Thoracic aorta (tissue), 2 donors: Measurements from ENCODE around the gene APELA. TPM values are rescaled to one million over a fixed set of nuclear protein-coding genes. Genes with fewer than 3 reads are reported as not detected.
A peak's percentile ranks its signal among the peaks of the same experiment; 100 is the strongest.
"Not testable (repeated sequence)": the region's sequence is repeated elsewhere in the genome, so short reads cannot be mapped to it uniquely, and the experiment has no call there.

Experiments
- ATAC-seq: fragments of 150-250 bp; one replicate; pipeline ENCODE4 v1.8.0; 2017; ENCODE audit warnings: low read depth; ENCODE audit not compliant: insufficient number of reproducible peaks, low FRiP score
- DNase-seq: peaks from one replicate; pipeline ENCODE4 v3.0.0-alpha.2; 2020; ENCODE audit warnings: low spot score
- H3K27ac ChIP-seq, 2 donors: fragments of 200-600 bp; sonication (generic); 1 replicate in 1 of 2; 2 replicates in 1 of 2; pipeline ENCODE4 v1.5.1; 2016; ENCODE audit warnings: mild to moderate bottlenecking in 2 of 2, moderate library complexity in 2 of 2
- H3K27me3 ChIP-seq: fragments of 200-600 bp; sonication (generic); replicated peaks from 2 replicates; pipeline ENCODE4 v1.6.0; 2016; ENCODE audit warnings: mild to moderate bottlenecking; ENCODE audit not compliant: insufficient read depth
- H3K36me3 ChIP-seq: fragments of 200-600 bp; sonication (generic); one replicate; pipeline ENCODE4 v1.5.1; 2016
- H3K4me1 ChIP-seq, 2 donors: fragments of 200-600 bp; sonication (generic); 1 replicate in 1 of 2; 2 replicates in 1 of 2; pipeline versions ENCODE4 v1.5.1 to v1.6.0; 2016; ENCODE audit warnings: low read depth in 2 of 2, mild to moderate bottlenecking in 1 of 2; ENCODE audit not compliant: control insufficient read depth in 1 of 2
- H3K4me3 ChIP-seq: fragments of 200-600 bp; sonication (generic); 2 replicates; pipeline ENCODE4 v1.5.1; 2016; ENCODE audit warnings: mild to moderate bottlenecking
- H3K9me3 ChIP-seq: fragments of 200-600 bp; sonication (generic); 2 replicates; pipeline ENCODE4 v1.5.1; 2016
- total RNA-seq, 2 donors: library from RNA; depleted of rRNA; stranded (reverse); fragments of >200 nt; gene quantifications; one replicate each; pipeline versions ENCODE4 v1.1.0 to v1.2.3, GENCODE V29; 2016
- TF ChIP-seq, protein P1 (sequence below): fragments of 200-600 bp; sonication (generic); IDR thresholded peaks from one replicate; pipeline ENCODE4 v1.5.1; 2019; ENCODE audit warnings: antibody characterized with exemption

APELA gene
- total RNA-seq, 2 donors from 2014 or later = not detected

DNA sequence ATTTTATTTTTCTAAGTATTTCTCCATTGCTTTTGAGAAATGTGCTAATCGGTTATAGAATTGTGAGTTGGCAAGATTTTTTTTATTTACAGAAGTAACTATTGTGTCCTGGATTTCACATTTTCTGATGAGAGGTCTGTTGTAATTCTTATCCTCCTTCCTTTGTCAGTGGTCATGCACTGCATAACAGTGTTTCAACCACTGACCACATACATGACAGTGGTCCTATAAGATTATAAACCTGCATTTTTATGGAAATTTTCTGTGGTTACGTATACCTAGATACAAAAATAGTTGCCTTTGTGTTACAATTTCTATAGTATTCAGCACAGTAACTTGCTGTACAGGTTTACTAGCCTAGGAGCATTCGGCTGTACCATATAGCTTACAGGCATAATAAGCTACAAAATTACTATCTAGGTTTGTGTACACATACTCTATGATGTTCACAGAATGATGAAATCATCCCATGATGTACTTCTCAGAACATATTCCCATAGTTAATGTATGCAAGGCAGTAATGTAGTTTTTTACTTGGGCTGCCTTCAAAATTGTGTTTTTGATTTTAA lies 47.8 kb downstream of the APELA start:
- H3K4me1 ChIP-seq = no peaks in the 10 kb centered on the region
- DNase-seq (no peak), ATAC-seq (no peak)
- no peaks in the 10 kb centered on the region for H3K36me3 ChIP-seq
- no peak overlapping the region for H3K27ac ChIP-seq
- H3K27me3 ChIP-seq = no peaks in the 10 kb centered on the region
- no peaks in the 10 kb centered on the region for H3K9me3 ChIP-seq
- H3K4me3 ChIP-seq = no peak overlapping the region
- TF ChIP-seq, protein P1, sequence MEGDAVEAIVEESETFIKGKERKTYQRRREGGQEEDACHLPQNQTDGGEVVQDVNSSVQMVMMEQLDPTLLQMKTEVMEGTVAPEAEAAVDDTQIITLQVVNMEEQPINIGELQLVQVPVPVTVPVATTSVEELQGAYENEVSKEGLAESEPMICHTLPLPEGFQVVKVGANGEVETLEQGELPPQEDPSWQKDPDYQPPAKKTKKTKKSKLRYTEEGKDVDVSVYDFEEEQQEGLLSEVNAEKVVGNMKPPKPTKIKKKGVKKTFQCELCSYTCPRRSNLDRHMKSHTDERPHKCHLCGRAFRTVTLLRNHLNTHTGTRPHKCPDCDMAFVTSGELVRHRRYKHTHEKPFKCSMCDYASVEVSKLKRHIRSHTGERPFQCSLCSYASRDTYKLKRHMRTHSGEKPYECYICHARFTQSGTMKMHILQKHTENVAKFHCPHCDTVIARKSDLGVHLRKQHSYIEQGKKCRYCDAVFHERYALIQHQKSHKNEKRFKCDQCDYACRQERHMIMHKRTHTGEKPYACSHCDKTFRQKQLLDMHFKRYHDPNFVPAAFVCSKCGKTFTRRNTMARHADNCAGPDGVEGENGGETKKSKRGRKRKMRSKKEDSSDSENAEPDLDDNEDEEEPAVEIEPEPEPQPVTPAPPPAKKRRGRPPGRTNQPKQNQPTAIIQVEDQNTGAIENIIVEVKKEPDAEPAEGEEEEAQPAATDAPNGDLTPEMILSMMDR = no peak

DNA sequence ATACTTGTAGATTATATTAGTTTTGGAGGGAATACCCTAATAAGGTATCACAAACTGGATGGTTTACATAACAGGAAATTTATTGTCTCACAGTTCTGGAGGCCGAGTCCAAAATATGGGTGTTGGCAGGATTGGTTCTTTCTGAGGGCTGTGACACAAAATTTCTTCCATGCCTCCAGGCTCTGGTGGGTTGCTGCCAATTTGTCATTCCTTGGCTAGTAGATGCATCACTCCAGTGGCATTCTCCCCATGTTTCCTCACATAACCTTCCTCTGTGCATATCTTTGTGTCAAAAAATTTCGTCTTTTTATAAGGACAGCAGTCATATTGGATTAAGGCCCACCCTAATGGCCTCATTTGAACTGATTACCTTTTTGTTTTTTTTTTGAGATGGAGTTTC lies 49.3 kb downstream of the APELA start:
- no peak for DNase-seq
- TF ChIP-seq, protein P1 = no peak

DNA sequence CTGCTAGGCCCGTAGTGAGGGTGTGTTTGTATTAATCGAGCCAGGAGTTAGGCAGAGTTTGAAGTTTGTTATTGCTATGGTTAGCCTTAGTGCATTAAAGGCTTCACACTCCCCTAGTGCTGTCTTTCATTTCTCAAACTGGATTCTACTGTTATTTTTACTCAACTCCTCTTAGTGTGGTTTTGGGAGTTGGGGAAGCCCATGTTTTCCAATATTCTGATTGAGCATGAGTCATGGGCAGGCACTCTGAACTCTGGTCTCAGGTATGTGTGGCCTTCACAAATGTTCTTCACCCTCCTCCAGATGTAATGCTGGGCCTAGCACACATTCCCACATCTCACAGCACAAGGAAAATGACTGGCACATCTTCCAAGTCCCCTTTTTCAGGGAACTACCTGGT lies 50.1 kb downstream of the APELA start:
- not testable (repeated sequence) for ATAC-seq, H3K36me3 ChIP-seq, H3K9me3 ChIP-seq, H3K4me1 ChIP-seq, H3K4me3 ChIP-seq, H3K27ac ChIP-seq, DNase-seq, H3K27me3 ChIP-seq

More for the DNA sequence above, 49.3 kb downstream of the APELA start:
- Histone ChIP-seq H3K36me3 (no peaks in the 10 kb centered on the region), H3K4me3 (no peak overlapping the region), H3K27me3 (no peaks in the 10 kb centered on the region), H3K27ac (no peak overlapping the region), H3K9me3 (no peaks in the 10 kb centered on the region), H3K4me1 (no peaks in the 10 kb centered on the region)
- peak; percentile 49 for ATAC-seq

DNA sequence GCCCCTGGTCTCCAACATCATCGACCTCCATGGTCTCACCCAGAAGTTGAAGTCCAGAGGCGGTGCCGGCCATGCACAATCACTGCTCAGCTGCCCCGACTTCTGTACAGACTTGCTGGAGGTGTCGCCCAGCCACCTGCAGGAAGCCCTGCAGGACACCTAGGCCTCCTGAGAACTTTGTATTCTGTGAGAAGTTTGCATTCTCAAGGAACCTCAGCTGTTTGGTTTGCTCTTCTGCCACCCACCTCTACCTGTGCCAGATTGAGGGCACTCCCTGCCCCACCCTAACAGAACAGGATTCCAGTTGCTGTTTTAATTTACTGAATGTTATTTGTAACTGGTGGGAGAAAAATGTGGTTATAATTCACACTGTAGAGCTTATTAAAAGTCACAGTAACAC lies 53.7 kb downstream of the APELA start:
- no peaks in the 10 kb centered on the region for H3K9me3 ChIP-seq
- no peaks in the 10 kb centered on the region for H3K36me3 ChIP-seq
- DNase-seq (no peak), ATAC-seq (no peak)
- no peaks in the 10 kb centered on the region for H3K4me1 ChIP-seq
- no peak overlapping the region for H3K27ac ChIP-seq
- H3K27me3 ChIP-seq = no peaks in the 10 kb centered on the region
- no peak overlapping the region for H3K4me3 ChIP-seq
- TF ChIP-seq, protein P1 = no peak

DNA sequence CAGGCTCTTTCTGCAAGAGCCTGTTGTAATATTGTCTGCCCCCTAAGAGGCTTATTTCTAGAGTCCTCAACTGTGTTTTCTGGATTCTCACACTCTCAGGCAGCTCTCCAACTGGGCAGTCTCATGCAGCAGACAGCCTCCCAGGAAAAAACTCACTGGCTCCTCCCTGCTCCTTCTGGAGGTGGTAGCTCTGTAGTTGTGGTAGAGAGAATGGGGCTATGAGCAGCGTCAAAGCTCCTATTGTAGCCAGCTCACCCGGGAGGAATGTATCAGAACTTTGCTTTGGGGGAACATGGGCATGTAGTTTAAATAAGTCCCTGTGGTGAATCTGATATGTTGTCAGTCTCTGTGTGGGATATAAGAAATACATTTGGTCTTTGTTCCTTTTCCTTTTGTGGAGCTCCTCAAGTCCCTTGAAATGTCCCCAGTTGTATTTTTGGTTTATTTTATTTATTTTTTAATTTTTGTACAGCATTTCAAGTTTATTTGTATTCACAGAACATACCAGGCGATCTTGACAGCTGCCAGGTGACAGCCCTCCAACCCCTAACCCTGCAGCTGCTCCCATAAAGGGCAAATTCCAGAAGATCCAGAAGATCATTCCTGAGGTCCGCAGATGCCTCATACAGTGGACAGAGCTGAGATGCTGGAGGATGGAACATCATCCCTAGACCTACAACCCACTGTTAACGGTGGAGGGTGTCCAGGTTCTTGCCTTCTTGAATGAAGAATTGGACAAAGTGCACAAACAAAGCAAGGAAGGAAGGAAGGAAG lies 54.8 kb downstream of the APELA start:
- no peaks in the 10 kb centered on the region for H3K4me1 ChIP-seq
- ATAC-seq = no peak
- no peaks in the 10 kb centered on the region for H3K36me3 ChIP-seq
- H3K4me3 ChIP-seq = no peak overlapping the region
- no peaks in the 10 kb centered on the region for H3K27me3 ChIP-seq
- no peaks in the 10 kb centered on the region for H3K9me3 ChIP-seq
- H3K27ac ChIP-seq = no peak overlapping the region
- TF ChIP-seq, protein P1 = no peak
- no peak for DNase-seq
